Thoracic aorta (tissue), 2 donors: ENCODE measurements around the gene PIK3C2G. TPM values are rescaled to one million over a fixed set of nuclear protein-coding genes. Genes with fewer than 3 reads are reported as not detected.

Source experiments
- ATAC-seq: fragments of 150-250 bp; one replicate; pipeline ENCODE4 v1.8.0; 2017; ENCODE audit warnings: low read depth; ENCODE audit not compliant: insufficient number of reproducible peaks, low FRiP score
- DNase-seq: peaks from one replicate; pipeline ENCODE4 v3.0.0-alpha.2; 2020; ENCODE audit warnings: low spot score
- H3K27ac ChIP-seq, 2 donors: fragments of 200-600 bp; sonication (generic); 1 replicate in 1 of 2; 2 replicates in 1 of 2; pipeline ENCODE4 v1.5.1; 2016; ENCODE audit warnings: mild to moderate bottlenecking in 2 of 2, moderate library complexity in 2 of 2
- H3K27me3 ChIP-seq: fragments of 200-600 bp; sonication (generic); replicated peaks from 2 replicates; pipeline ENCODE4 v1.6.0; 2016; ENCODE audit warnings: mild to moderate bottlenecking; ENCODE audit not compliant: insufficient read depth
- H3K36me3 ChIP-seq: fragments of 200-600 bp; sonication (generic); one replicate; pipeline ENCODE4 v1.5.1; 2016
- H3K4me1 ChIP-seq, 2 donors: fragments of 200-600 bp; sonication (generic); 1 replicate in 1 of 2; 2 replicates in 1 of 2; pipeline versions ENCODE4 v1.5.1 to v1.6.0; 2016; ENCODE audit warnings: low read depth in 2 of 2, mild to moderate bottlenecking in 1 of 2; ENCODE audit not compliant: control insufficient read depth in 1 of 2
- H3K4me3 ChIP-seq: fragments of 200-600 bp; sonication (generic); 2 replicates; pipeline ENCODE4 v1.5.1; 2016; ENCODE audit warnings: mild to moderate bottlenecking
- H3K9me3 ChIP-seq: fragments of 200-600 bp; sonication (generic); 2 replicates; pipeline ENCODE4 v1.5.1; 2016
- CTCF ChIP-seq: fragments of 200-600 bp; sonication (generic); IDR thresholded peaks from one replicate; pipeline ENCODE4 v1.5.1; 2019; ENCODE audit warnings: antibody characterized with exemption
- total RNA-seq, 2 donors: library from RNA; depleted of rRNA; stranded (reverse); fragments of >200 nt; gene quantifications; one replicate each; pipeline versions ENCODE4 v1.1.0 to v1.2.3, GENCODE V29; 2016

The PIK3C2G gene
- total RNA-seq, 2 donors from 2014 or later = not detected

- Histone ChIP-seq H3K36me3 (no peaks in the 10 kb centered on the region), H3K27me3 (no peaks in the 10 kb centered on the region), H3K4me1 (no peaks in the 10 kb centered on the region), H3K27ac (no peak overlapping the region), H3K4me3 (no peak overlapping the region), H3K9me3 (no peaks in the 10 kb centered on the region)
- DNase-seq = no peak
- no peak for TF ChIP-seq CTCF
- ATAC-seq = no peak
Observed at GRCh38 chr12:18446061-18446644, 184.8 kb downstream of the PIK3C2G start.

- no peaks in the 10 kb centered on the region for H3K27me3 ChIP-seq
- no peaks in the 10 kb centered on the region for H3K9me3 ChIP-seq
- ATAC-seq (no peak), DNase-seq (no peak)
- no peak overlapping the region for H3K4me3 ChIP-seq
- TF ChIP-seq CTCF = no peak
- no peaks in the 10 kb centered on the region for H3K4me1 ChIP-seq
- H3K36me3 ChIP-seq = no peaks in the 10 kb centered on the region
- H3K27ac ChIP-seq = no peak overlapping the region
Observed at GRCh38 chr12:18454330-18454729, 193.0 kb downstream of the PIK3C2G start.

- Histone ChIP-seq H3K4me1 (peaks cover 0 to under 1% of the 10 kb centered on the region in 2 donors), H3K27me3 (no peaks in the 10 kb centered on the region), H3K9me3 (no peaks in the 10 kb centered on the region), H3K27ac (no peak overlapping the region), H3K4me3 (no peak overlapping the region), H3K36me3 (no peaks in the 10 kb centered on the region)
- no peak for TF ChIP-seq CTCF
- DNase-seq (no peak), ATAC-seq (no peak)
Observed at GRCh38 chr12:18456344-18456743, 195.0 kb downstream of the PIK3C2G start.

DNA sequence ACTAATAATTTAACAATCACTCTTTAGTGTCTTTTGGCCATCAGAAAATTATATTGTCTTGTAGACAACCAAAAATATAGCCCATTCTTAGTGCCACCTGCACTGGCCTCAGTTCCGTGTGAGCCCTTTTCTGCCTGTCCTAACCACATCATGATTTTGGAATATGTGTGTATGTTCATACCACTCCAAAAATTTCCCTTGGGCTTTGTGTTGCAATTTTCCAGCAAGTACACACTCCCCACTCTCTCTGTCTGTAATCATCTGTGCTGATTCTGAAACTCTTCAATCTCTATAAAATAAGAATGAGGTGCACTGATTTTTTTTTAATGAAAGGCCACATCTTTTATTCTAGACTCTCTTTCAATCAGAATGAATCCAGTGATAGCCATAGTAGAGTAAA lies 196.0 kb downstream of the PIK3C2G start:
- H3K4me3 ChIP-seq = no peak overlapping the region
- no peaks in the 10 kb centered on the region for H3K27me3 ChIP-seq
- H3K9me3 ChIP-seq = no peaks in the 10 kb centered on the region
- no peaks in the 10 kb centered on the region for H3K36me3 ChIP-seq
- DNase-seq (no peak), ATAC-seq (no peak)
- H3K4me1 ChIP-seq = peaks cover 0 to 11% of the 10 kb centered on the region in 2 donors
- no peak for TF ChIP-seq CTCF
- H3K27ac ChIP-seq = no peak overlapping the region

DNA sequence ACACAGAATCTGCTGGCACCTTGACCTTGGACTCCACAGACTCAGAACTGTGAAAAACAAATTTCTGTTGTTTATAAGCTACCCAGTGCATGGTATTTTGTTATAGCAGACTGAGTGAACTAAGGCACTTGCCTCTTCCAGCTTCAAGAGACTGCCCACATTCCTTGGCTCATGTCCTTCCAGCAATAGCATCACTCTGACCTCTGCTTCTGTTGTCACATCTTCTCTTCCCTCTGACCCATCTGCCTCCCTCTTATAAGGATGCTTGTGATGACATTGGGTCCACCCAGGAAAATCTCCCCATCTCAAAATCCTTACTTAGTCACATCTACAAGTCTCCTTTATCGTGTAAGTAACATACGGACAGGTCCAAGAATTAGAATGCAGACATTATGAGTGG lies 200.4 kb downstream of the PIK3C2G start:
- H3K36me3 ChIP-seq = no peaks in the 10 kb centered on the region
- no peak for DNase-seq
- ATAC-seq = no peak
- no peaks in the 10 kb centered on the region for H3K9me3 ChIP-seq
- no peak overlapping the region for H3K27ac ChIP-seq
- H3K4me3 ChIP-seq = no peak overlapping the region
- H3K4me1 ChIP-seq = peaks cover 0 to 16% of the 10 kb centered on the region in 2 donors
- H3K27me3 ChIP-seq = no peaks in the 10 kb centered on the region
- TF ChIP-seq CTCF = no peak
